NT2/D1 (cell line): ENCODE data around the gene ASAP2.

Experiments used
- DNase-seq: peaks from one replicate; pipeline ENCODE4 v3.0.0-alpha.2; 2011; ENCODE audit warnings: low read depth, low spot score
- H3K27me3 ChIP-seq: 2 replicates; pipeline ENCODE4 v1.6.0; 2011; ENCODE audit warnings: mild to moderate bottlenecking; ENCODE audit not compliant: insufficient read length, insufficient read depth
- H3K36me3 ChIP-seq: 2 replicates; pipeline ENCODE4 v1.6.1; 2011; ENCODE audit warnings: mild to moderate bottlenecking, low read length, mixed read lengths; ENCODE audit not compliant: insufficient read depth, insufficient read length
- H3K4me1 ChIP-seq: 2 replicates; pipeline ENCODE4 v1.5.1; 2011; ENCODE audit not compliant: insufficient read depth, insufficient read length
- H3K4me3 ChIP-seq: 2 replicates; pipeline ENCODE4 v1.5.1; 2011; ENCODE audit warnings: low read depth; ENCODE audit not compliant: insufficient read length
- H3K9ac ChIP-seq: 2 replicates; pipeline ENCODE4 v1.6.0; 2011; ENCODE audit warnings: low read depth; ENCODE audit not compliant: insufficient read length
- H3K9me3 ChIP-seq: 2 replicates; pipeline ENCODE4 v1.5.1; 2011; ENCODE audit warnings: mild to moderate bottlenecking, low read length; ENCODE audit not compliant: insufficient read depth
- SUZ12 ChIP-seq: IDR thresholded peaks from 2 replicates; pipeline ENCODE4 v1.6.1; 2011; ENCODE audit not compliant: insufficient read length, insufficient read depth; ENCODE audit errors: extremely low read depth
- YY1 ChIP-seq: IDR thresholded peaks from 2 replicates; pipeline ENCODE4 v1.6.1; 2011; ENCODE audit not compliant: insufficient read length, insufficient read depth
- ZNF274 ChIP-seq: IDR thresholded peaks from 2 replicates; pipeline ENCODE4 v1.6.1; 2011; ENCODE audit warnings: mild to moderate bottlenecking, low read depth, low read length

The ASAP2 gene

DNA sequence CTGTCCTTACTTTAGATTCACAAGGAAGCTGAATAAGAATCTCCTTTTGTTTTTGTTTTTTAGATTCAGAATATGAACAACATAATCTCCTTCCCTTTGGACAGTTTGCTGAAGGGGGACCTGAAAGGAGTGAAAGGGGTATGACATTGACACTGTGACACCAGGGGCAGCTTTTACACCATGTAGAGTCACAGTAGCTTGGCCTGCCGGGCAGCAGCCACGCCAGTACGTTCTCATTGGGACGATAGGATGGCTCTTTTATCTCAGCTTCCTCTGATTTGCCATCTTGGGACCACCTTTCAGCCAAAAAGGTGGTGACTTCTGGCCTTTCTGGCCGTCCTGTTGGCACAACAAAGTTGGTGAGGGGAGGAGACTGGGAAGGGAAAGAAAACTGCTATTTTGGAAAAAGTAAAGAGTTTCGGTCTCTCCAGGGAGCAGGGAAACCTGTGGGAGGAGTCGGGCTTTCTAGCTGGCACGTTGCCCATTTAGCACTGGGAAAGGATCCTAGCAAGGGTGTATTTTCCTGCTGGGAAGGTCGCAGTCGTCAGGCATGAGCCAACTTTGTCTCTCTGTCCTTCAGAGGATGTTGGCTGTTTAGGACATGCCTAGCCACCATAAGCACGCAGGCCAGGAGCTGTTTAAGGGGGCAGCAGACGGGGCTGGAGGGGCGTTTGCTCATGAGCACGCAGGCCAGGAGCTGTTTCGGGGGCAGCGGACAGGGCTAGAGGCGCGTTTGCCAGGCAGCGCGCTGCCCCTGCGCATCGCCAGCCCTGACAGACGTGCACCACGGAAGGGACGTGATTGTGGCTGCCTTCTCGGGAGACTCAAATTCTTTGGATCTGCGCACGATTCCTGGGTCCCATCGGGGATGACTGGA lies 112.1 kb downstream of the ASAP2 start:
- Histone ChIP-seq H3K36me3 (peaks cover 13% of the 10 kb centered on the region), H3K27me3 (no peaks in the 10 kb centered on the region), H3K9me3 (no peaks in the 10 kb centered on the region)

DNA sequence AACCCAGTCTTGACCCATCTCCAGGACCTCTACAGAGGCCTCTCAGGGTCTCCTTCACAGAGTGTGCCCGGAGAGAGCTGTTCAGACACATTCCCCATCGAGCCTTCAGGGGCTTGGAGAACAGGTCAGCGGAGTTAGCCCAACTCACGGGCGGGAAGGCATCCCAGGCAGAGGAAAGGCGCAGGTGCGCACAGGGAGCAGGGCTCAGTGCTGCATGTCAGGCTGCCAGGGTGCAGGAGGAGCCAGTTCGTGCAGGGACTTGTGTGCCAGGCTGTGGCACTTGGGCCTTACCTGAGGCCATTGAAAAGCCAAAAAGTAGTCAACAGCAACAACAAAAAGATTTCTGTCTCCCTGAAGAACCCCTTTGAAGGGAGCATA lies 112.7 kb downstream of the ASAP2 start:
- Histone ChIP-seq H3K4me3 (no peak overlapping the region), H3K9ac (no peak overlapping the region), H3K27me3 (no peaks in the 10 kb centered on the region), H3K36me3 (peaks cover 14% of the 10 kb centered on the region), H3K4me1 (no peaks in the 10 kb centered on the region), H3K9me3 (no peaks in the 10 kb centered on the region)
- DNase-seq = no peak
- TF ChIP-seq ZNF274 (no peak), SUZ12 (no peak), YY1 (no peak)

More for the DNA sequence above, 112.1 kb downstream of the ASAP2 start:
- no peaks in the 10 kb centered on the region for H3K4me1 ChIP-seq
- TF ChIP-seq YY1 = no peak
- no peak for TF ChIP-seq ZNF274
- TF ChIP-seq SUZ12 = no peak
- no peak overlapping the region for H3K9ac ChIP-seq
- DNase-seq = no peak
- no peak overlapping the region for H3K4me3 ChIP-seq

DNA sequence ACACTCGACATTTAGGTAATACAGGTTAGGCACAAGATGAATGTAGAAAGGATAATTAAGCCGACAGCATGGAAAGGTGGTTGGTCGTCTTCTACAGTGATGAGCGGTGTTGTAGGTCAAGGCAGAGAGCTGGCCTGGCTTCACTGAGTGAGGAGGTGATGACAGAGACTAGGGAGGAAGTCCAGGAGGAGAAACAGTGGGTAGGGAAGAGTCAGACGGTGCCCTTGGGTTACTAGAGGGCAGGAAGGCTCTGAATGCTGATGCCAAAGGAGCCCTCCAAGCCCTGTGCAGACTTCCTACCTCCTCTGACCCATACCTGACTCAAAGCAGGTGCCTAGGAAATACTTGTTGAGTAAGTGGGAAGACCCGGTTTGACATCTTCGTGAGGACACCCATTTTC lies 116.0 kb downstream of the ASAP2 start:
- Histone ChIP-seq H3K27me3 (no peaks in the 10 kb centered on the region), H3K4me3 (no peak overlapping the region), H3K9ac (no peak overlapping the region), H3K4me1 (no peaks in the 10 kb centered on the region), H3K9me3 (no peaks in the 10 kb centered on the region), H3K36me3 (peaks cover 14% of the 10 kb centered on the region)
- TF ChIP-seq SUZ12 = no peak
- TF ChIP-seq ZNF274 = no peak
- TF ChIP-seq YY1 = no peak
- no peak for DNase-seq

GRCh38 chr2:9325428-9325827 lies 118.8 kb downstream of the ASAP2 start:
- Histone ChIP-seq H3K9me3 (no peaks in the 10 kb centered on the region), H3K9ac (no peak overlapping the region), H3K27me3 (no peaks in the 10 kb centered on the region), H3K4me3 (no peak overlapping the region), H3K36me3 (peaks cover 10% of the 10 kb centered on the region), H3K4me1 (no peaks in the 10 kb centered on the region)
- TF ChIP-seq YY1 = no peak
- TF ChIP-seq SUZ12 = no peak
- no peak for TF ChIP-seq ZNF274
- no peak for DNase-seq

DNA sequence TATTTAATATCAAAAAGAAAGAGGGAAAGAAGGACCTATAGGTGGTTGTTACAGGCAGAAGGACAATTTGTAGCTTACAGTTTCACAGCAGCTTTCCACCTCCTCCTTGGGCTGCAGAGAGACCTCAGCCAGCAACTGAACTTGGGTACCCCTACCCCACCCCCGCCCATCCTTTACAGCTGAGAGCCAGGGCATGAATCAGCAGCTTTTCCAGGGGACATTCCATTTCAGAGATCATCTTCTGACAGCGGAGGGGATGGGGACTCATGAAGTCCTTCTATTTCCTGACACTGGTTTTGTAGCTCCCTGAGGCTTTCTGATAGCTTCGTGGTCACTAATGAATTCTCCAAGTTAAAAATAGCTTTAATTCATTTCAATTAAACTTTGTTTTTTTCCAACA lies 120.4 kb downstream of the ASAP2 start:
- TF ChIP-seq ZNF274 = no peak
- no peak for TF ChIP-seq YY1
- no peak for TF ChIP-seq SUZ12
- Histone ChIP-seq H3K4me1 (no peaks in the 10 kb centered on the region), H3K9ac (no peak overlapping the region), H3K36me3 (peaks cover 10% of the 10 kb centered on the region), H3K27me3 (no peaks in the 10 kb centered on the region), H3K4me3 (no peak overlapping the region), H3K9me3 (no peaks in the 10 kb centered on the region)
- DNase-seq = peak; percentile 27

- no peak for DNase-seq
- Histone ChIP-seq H3K9ac (no peak overlapping the region), H3K27me3 (no peaks in the 10 kb centered on the region), H3K36me3 (peaks cover 6% of the 10 kb centered on the region), H3K9me3 (no peaks in the 10 kb centered on the region), H3K4me3 (no peak overlapping the region), H3K4me1 (no peaks in the 10 kb centered on the region)
- TF ChIP-seq YY1 (no peak), SUZ12 (no peak), ZNF274 (no peak)
Measured at GRCh38 chr2:9327873-9328352, 121.3 kb downstream of the ASAP2 start.

- Histone ChIP-seq H3K36me3 (no peaks in the 10 kb centered on the region), H3K27me3 (no peaks in the 10 kb centered on the region), H3K4me1 (no peaks in the 10 kb centered on the region), H3K9ac (no peak overlapping the region), H3K9me3 (no peaks in the 10 kb centered on the region), H3K4me3 (no peak overlapping the region)
- DNase-seq = no peak
- no peak for TF ChIP-seq ZNF274
Measured at GRCh38 chr2:9328931-9329330, 122.3 kb downstream of the ASAP2 start.
